ENCODE measurements around the gene PCDHGA7.
"Not testable (repeated sequence)": the region's sequence is repeated elsewhere in the genome, so short reads cannot be mapped to it uniquely, and the experiment has no call there.

PCDHGA7 gene

GRCh38 chr5:141366016-141366896 lies 16.3 kb upstream of the PCDHGA7 start:
- DNase-seq (ENCODE audit: low read depth, low spot score): no peak

DNA sequence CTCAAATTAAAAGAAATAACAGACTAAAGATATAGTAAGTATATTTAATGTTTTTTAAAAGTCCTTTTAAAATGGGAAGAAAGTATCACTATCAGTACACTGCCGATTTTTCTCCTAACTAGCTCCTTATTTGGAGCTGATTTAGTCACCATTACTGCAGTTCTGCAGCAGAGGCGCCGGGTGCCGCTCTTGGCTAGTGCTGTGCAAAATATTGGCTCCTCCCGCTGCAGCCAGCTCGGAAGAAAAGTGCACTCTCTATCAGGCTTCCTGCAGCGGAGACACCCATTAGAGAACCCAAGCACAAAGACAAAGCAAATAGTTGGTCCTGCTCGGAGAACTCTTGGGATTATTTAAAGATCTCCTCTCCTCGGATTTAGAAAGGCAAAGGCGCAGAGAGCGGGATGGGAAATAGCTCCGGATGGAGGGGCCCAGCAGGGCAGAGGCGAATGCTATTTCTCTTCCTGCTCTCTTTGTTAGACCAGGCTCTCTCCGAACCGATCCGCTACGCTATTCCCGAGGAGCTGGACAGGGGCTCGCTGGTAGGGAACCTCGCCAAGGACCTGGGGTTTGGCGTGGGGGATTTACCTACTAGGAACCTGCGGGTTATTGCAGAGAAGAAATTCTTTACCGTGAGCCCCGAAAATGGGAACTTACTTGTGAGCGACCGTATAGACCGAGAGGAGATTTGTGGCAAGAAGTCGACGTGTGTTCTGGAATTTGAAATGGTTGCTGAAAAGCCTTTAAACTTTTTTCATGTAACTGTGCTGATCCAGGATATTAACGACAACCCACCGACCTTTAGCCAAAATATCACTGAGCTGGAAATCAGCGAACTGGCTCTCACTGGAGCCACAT lies 12.3 kb upstream of the PCDHGA7 start, which contains the start of gene PCDHGB3:
TSS of gene PCDHGB3 (plus strand) at position 249 of the 855 bp plus-strand sequence. CDS start at position 402, 153 bp downstream.
- peak; percentile 60 for DNase-seq (ENCODE audit: low read depth, low spot score)

GRCh38 chr5:141371572-141372475 lies 10.7 kb upstream of the PCDHGA7 start:
- DNase-seq (ENCODE audit: low read depth, low spot score): no peak

GRCh38 chr5:141373673-141374317 lies 8.7 kb upstream of the PCDHGA7 start, which contains the start of gene PCDHGA6:
TSS of gene PCDHGA6 (plus strand) at chr5:141373891. CDS start at chr5:141374084, 193 bp downstream.
- DNase-seq (ENCODE audit: low read depth, low spot score): peak; percentile 36

- no peak for DNase-seq (ENCODE audit: low read depth, low spot score)
Observed at GRCh38 chr5:141374627-141375026, 7.9 kb upstream of the PCDHGA7 start.

- not testable (repeated sequence) for DNase-seq (ENCODE audit: low read depth, low spot score)
Observed at GRCh38 chr5:141375444-141376155, 6.9 kb upstream of the PCDHGA7 start.

- no peak for DNase-seq (ENCODE audit: low read depth, low spot score)
Observed at GRCh38 chr5:141383345-141383744, 803 bp downstream of the PCDHGA7 start.

DNA sequence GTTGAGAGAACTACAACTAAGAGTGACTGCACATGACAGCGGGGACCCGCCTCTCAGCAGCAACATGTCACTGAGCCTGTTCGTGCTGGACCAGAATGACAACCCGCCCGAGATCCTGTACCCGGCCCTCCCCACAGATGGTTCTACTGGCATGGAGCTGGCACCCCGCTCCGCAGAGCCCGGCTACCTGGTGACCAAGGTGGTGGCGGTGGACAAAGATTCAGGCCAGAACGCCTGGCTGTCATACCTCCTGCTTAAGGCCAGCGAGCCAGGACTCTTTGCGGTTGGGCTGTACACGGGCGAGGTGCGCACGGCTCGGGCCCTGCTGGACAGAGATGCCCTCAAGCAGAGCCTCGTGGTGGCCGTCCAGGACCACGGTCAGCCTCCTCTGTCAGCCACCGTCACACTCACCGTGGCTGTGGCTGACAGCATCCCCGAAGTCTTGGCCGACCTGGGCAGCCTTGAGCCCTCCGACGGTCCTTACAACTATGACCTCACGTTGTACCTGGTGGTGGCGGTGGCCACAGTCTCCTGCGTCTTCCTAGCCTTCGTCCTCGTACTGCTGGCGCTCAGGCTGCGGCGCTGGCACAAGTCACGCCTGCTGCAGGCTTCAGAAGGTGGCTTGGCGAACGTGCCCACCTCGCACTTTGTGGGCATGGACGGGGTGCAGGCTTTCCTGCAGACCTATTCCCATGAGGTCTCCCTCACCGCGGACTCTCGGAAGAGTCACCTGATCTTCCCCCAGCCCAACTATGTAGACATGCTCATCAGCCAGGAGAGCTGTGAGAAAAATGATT lies 2.1 kb downstream of the PCDHGA7 start:
- DNase-seq (ENCODE audit: low read depth, low spot score): no peak

GRCh38 chr5:141387557-141388311 lies 5.2 kb downstream of the PCDHGA7 start, which contains the start of gene PCDHGB4:
TSS of gene PCDHGB4 (plus strand) at chr5:141387698. CDS start at chr5:141387885, 187 bp downstream.
- peak; percentile 62 for DNase-seq (ENCODE audit: low read depth, low spot score)

DNA sequence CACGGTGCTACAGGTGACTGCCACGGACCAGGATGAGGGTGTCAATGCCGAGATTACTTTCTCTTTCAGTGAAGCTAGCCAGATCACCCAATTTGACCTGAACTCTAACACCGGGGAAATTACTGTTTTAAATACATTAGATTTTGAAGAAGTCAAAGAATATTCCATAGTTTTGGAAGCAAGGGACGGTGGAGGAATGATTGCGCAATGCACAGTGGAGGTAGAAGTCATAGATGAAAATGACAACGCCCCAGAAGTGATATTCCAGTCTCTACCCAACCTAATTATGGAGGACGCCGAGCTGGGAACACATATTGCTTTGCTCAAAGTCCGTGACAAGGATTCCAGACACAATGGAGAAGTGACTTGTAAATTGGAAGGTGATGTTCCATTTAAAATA lies 6.1 kb downstream of the PCDHGA7 start:
- no peak for DNase-seq (ENCODE audit: low read depth, low spot score)

- DNase-seq (ENCODE audit: low read depth, low spot score): no peak
Observed at GRCh38 chr5:141389153-141390042, 6.9 kb downstream of the PCDHGA7 start.

GRCh38 chr5:141392429-141393198 lies 10.1 kb downstream of the PCDHGA7 start, which contains the start of gene PCDHGA8:
TSS of gene PCDHGA8 (plus strand) at chr5:141392633. CDS start at chr5:141392814, 181 bp downstream.
- no peak for DNase-seq (ENCODE audit: low read depth, low spot score)

- DNase-seq (ENCODE audit: low read depth, low spot score): no peak
Observed at GRCh38 chr5:141393267-141393666, 10.7 kb downstream of the PCDHGA7 start.

DNA sequence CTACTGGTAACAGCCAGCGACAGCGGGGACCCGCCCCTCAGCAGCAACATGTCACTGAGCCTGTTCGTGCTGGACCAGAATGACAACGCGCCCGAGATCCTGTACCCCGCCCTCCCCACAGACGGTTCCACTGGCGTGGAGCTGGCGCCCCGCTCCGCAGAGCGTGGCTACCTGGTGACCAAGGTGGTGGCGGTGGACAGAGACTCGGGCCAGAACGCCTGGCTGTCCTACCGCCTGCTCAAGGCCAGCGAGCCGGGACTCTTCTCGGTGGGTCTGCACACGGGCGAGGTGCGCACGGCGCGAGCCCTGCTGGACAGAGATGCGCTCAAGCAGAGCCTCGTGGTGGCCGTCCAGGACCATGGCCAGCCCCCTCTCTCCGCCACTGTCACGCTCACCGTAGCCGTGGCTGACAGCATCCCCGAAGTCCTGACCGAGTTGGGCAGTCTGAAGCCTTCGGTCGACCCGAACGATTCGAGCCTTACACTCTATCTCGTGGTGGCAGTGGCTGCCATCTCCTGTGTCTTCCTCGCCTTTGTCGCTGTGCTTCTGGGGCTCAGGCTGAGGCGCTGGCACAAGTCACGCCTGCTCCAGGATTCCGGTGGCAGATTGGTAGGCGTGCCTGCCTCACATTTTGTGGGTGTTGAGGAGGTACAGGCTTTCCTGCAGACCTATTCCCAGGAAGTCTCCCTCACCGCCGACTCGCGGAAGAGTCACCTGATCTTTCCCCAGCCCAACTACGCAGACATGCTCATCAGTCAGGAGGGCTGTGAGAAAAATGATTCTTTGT lies 12.1 kb downstream of the PCDHGA7 start:
- not testable (repeated sequence) for DNase-seq (ENCODE audit: low read depth, low spot score)

DNA sequence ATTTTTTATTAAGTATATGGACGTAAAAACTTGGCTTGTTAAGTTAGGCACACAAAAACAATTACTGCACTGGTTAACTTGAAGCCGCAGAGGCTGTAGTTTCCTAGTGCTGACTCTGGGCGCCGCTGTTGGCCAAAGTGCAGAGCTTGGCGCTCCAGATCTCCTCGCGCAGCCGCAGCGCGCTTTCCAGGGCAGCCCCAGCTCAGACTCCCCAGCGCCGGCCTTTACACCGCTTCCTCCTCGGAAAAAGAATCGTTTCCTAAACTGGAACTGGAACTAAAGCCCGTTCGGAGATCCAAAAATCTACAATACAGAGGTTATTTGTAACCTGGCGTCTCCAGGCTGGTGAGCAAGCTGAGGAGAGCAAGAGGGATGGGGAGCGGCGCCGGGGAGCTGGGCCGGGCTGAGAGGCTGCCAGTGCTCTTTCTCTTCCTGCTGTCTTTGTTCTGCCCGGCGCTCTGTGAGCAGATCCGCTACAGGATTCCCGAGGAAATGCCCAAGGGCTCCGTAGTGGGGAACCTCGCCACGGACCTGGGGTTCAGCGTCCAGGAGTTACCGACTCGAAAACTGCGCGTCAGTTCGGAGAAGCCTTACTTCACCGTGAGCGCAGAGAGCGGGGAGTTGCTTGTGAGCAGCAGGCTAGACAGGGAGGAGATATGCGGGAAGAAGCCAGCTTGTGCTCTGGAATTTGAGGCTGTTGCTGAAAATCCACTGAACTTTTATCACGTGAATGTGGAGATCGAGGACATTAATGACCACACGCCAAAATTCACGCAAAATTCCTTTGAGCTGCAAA lies 15.4 kb downstream of the PCDHGA7 start, which contains the start of gene PCDHGB5:
TSS of gene PCDHGB5 (plus strand) at position 192 of the 796 bp plus-strand sequence. CDS start at position 373, 181 bp downstream.
- peak; percentile 66 for DNase-seq (ENCODE audit: low read depth, low spot score)

Data from astrocyte of the hippocampus (primary cell).